HG03159 (cell line): ENCODE measurements around the gene GPER1.
"Not testable (repeated sequence)": the region's sequence is repeated elsewhere in the genome, so short reads cannot be mapped to it uniquely, and the experiment has no call there.

ENCODE experiments used
- ATAC-seq: cut with Tn5 transposase; IDR thresholded peaks from one replicate; pipeline ENCODE4 v1.9.1; 2021; ENCODE audit warnings: mild to moderate bottlenecking, moderate library complexity; ENCODE audit not compliant: unreplicated experiment

The GPER1 gene

DNA sequence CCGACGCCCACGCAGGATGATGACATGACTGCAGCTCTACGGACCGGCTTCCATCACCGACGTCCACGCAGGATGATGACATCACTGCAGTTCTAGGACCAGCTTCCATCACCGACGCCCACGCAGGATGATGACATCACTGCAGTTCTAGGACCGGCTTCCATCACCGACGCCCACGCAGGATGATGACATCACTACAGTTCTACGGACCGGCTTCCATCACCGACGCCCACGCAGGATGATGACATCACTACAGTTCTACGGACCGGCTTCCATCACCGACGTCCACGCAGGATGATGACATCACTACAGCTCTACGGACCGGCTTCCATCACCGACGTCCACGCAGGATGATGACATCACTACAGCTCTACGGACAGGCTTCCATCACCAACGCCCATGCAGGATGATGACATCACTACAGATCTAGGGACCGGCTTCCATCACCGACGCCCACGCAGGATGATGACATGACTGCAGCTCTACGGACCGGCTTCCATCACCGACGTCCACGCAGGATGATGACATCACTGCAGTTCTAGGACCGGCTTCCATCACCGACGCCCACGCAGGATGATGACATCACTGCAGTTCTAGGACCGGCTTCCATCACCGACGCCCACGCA lies 28.6 kb downstream of the GPER1 start:
- not testable (repeated sequence) for ATAC-seq

DNA sequence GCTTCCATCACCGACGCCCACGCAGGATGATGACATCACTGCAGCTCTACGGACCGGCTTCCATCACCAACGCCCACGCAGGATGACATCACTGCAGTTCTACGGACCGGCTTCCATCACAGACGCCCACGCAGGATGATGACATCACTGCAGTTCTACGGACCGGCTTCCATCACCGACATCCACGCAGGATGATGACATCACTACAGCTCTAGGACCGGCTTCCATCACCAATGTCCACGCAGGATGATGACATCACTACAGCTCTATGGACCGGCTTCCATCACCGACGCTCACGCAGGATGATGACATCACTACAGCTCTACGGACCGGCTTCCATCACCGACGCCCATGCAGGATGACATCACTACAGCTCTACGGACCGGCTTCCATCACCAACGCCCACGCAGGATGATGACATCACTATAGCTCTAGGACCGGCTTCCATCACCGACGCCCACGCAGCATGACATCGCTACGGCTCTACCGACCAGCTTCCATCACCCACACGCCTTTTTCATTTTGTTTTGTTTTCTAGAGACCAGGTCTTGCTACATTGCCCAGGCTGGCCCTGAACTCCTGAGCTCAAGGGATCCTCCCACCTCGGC lies 29.5 kb downstream of the GPER1 start:
- ATAC-seq = no peak

GRCh38 chr7:1119201-1119600 lies 31.3 kb downstream of the GPER1 start:
- ATAC-seq = no peak

- no peak for ATAC-seq
Observed at GRCh38 chr7:1120791-1121190, 32.9 kb downstream of the GPER1 start.

GRCh38 chr7:1121476-1121875 lies 33.6 kb downstream of the GPER1 start:
- no peak for ATAC-seq

DNA sequence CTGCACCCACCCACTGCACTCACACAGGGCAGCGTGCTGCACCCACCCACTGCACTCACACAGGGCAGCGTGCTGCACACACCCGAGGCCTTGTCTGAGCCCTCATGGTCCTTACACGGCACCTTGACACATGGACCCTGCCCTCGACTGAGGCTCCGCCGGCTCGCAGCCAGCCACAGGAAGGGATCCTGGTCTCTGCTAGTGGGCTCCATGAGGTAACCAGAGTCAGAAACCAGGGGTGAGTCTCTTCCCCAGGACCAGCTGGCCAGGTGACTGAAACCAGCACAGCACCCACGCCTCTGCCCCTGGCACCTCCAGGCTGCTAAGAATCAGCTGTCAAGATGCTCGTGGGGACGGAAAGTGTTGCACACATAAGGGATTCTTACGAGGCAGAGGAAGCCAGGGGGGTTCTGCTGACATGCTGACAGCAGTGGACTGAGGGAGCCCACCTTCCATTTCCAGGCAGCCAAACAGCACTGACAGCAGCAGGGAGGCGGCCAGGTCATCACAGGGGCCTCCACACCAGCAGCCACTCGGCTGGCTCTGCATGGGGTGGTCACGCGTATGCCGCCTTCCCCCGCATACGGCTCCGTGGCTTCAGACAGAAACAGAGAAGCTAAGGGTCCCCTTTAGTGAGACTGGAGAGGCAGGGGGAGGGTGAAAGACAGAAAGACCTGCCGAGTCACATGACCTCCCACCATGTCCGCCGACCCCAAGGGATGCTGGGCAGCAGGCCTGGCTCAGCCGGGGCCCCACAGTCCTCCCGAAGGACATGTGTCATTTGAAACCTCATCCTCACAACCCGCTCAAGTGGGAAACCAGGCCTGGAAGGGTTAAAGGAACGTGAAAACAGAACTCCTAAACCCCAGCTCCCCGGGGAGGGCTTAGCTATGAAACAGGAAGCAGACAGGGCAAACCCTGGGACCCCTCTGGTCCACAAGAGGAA lies 34.2 kb downstream of the GPER1 start:
- ATAC-seq = no peak

DNA sequence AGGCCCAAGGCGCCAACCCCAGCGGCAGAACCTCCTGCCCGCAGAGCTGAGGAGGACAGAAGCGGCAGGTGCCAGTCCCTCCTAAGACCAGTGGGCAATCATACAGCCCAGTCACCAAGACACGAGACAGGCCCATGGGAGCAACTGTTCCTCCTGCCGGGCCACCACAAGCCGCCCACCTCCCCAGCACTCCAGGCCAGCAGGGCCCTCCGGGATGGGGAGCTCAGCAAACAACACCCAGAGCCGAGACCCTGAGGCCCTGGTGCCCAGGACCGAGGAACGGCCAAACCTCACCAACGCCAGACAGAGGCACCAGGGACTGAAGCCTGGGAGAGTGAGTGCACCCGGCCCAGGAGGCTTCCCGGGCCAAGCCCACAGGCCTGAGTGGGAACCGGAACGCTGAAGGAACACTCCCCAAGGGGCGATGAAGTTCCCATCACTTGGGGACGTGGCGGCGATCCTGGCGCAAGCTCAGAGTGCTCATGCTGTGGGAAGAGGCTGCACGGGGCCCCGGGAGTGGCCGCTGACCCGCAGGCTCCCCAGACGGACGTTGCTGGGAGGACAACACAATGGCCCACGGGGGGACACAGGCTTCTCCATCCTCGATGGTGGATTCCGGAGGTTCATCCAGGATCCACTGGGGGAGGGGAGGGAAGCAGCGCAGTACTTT lies 35.1 kb downstream of the GPER1 start:
- no peak for ATAC-seq

- ATAC-seq = no peak
Observed at GRCh38 chr7:1123715-1124114, 35.8 kb downstream of the GPER1 start.

DNA sequence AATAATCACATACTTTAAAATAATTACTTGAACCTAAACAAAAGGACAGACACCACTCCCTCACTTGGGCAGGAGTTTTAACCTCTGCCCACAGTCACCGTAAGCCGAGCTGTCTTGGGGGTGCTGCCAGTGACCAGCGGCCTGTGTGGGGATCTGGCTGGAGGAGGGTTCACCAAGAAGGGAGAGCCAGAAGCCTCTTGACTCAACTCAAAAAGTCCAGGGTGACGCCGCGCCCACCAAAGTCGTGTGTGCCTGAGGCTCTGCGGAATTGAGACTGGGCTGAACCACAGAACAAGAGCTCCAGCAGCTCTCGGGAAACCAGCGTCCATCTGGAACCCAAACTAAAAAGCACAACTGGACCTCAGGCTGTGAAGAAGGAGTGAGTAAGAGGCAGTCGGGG lies 36.3 kb downstream of the GPER1 start:
- ATAC-seq = no peak

DNA sequence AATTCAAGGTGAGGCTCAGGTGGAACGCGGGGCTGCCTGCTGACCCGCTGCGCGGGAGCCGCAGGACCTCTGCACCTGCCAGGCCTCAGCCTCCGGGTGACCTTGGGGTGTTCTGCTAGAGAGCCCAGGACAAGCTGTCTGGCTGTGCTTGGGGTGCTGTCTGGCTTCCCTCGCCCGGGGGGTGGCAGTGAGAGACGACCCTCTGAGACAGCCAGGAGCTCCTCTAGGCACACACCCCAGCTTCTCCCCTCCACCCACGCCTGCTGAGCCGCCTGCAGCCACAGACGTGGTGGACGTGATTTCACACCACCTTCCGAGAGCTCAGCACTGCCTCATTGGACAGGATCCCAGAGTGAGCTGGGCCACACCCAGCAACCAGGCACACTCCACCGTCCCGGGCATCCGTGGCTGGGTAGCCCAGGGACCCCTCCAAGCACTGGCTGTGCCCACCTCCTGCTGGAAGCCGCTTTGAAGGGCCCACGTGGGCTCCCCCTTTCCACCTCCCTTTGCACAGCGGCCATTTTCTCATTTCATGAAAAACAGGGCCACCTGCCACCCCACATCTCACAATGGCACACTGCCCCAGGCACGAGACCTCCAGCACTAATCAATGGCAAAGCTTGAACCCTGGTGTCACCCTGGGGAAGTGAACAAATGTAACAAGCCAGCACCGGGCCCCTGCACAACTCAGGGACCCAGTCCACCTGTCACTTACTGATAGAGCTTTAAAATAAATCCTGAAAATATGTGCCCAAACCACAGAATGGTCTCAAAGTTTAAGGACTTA lies 37.1 kb downstream of the GPER1 start:
- no peak for ATAC-seq

- no peak for ATAC-seq
Observed at GRCh38 chr7:1125603-1125969, 37.7 kb downstream of the GPER1 start.

GRCh38 chr7:1127001-1127400 lies 39.1 kb downstream of the GPER1 start:
- no peak for ATAC-seq

DNA sequence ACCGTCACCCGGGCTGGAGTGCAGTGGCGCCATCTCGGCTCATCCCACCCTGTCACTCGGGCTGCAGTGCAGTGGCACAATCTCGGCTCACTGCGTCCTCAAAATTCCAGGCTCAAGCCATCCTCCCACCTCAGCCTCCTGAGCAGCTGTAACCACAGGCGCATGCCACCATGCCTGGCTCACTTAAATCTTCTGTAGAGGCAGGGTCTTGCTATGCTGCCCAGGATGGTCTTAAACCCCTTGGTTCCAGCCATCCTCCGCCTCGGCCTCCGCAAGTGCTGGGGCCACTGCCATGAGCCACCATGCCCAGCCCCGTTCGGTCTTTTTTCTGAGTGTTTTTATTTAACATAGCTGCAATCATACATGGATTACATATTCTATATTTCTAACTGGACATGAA lies 41.5 kb downstream of the GPER1 start:
- no peak for ATAC-seq

GRCh38 chr7:1130021-1130990 lies 42.4 kb downstream of the GPER1 start:
- no peak for ATAC-seq

DNA sequence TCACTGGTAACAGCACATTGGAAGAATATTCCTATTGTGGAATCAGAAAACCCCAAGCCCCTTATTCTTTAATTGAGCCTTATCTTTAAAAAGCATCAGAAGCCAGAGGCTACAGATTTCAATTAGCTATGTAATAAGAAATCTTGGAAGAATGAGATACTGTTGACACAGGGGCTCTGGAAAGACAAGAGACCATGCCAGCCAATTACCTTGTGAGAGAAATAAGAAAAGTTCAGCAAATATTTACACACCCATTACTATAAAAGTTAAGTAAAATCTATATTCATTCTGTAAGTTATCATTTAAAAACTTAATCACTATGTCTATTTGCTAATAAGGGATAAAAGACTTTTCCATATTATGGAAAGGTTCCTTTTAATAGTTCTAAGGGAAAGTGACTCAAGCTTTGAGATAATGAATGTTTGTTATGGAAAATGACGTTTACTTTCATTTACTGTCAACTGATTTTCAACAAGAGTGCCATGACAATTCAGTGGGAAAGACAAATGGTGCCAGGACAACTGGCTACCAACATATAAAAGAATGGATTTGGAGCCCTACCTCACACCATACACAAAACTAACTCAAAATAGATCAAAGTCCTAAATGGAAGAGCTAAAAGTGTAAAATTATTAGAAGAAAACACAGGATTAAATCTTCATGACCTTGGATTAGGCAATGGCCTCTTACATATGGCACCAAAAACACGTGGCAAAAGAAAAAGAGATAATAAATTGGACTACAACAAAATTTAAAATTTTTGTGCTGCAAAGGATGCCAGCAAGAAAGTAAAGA lies 43.8 kb downstream of the GPER1 start:
- no peak for ATAC-seq

DNA sequence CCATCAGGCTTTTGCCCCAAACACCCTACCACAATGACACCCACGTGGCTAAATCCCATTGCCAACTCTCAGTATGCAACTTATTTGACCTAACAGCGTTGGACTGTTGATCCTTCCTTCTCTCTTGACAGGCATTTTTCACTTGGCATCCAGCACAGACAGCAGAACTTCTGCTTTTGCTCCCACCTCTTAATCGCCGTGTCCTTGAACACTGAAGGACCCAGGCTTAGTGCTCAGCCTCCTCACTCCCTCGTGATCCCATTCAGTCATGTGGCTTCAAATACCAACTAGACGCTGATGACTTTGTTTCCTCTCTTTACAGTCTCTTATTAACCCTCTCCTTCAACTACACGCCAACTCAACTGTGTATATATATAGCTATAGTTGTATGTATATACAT lies 47.0 kb downstream of the GPER1 start:
- no peak for ATAC-seq

DNA sequence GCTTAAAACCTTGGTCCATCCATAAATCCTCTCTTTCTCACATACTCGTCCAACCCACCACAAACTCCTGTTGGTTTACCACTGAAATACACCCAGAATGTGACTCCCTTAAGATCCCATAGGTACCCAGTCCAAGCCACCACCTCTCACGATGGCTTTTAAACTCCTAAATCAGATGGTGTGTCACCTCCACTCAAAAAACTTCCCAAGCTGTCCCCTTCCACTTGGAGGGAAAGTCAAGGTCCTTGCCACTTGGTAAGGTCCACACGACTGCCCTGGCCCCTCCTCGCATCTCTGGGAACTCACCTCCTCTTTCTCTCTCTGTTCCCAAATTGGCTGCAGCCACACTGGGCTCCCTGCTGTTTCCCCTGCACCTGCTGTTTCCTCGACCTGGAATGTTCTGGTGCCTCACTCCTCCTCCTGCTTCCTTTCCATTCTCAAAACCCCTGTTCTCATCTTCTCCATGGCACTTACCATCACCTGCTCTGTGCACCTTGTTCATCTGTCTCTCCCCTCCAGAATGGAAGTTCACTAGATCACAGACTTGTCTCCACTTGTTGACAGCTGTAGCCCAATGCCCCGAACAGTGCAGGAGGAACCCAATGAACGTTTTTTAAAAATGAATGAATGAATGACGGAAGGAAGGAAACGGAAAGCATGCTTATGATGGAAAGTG lies 49.1 kb downstream of the GPER1 start:
- ATAC-seq = no peak

DNA sequence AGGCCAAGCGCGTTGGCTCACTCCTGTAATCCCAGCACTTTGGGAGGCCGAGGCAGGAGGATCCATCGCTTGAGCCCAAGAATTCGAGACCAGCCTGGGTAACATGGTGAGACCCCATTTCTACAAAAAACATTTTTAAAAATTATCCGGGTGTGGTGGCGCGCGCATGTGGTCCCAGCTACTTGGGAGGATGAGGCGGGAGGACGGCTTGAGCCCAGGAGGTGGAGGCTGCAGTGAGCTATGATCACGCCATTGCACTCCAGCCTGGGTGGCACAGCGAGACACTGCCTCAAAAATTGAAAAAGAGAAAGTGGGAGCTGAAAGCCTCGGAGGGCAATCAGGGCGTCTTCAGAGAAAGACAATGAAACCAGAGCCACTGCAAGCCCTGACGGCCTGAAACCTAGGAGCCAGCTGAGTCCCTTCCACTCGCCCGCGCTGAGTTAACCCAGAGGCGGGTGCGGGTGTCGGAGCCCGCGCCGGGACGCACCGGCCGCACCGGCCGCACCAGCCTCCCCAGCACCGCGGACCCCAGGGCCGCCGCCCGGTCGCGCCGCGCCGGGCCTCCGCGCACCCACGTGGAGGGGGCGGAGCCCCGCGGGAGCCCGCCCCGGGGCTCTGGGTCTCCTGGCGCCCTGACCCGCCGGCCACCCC lies 49.7 kb downstream of the GPER1 start:
- peak; percentile 52 for ATAC-seq
